Measurements from ENCODE around the gene GREB1.

Gene GREB1
- total RNA-seq: 0.06 to 3.4 (median 0.91) reads per million in 9 experiments

- H3K4me1 Mint-ChIP-seq (ENCODE audit: low read depth in 2 of 2): no peaks in the 10 kb centered on the region
- ATAC-seq (replicated peaks): no peak
- H3K27me3 Mint-ChIP-seq: peaks cover 34 to 61% of the 10 kb centered on the region in 2 donors
- DNase-seq: no peak
- no peaks in the 10 kb centered on the region for H3K36me3 Mint-ChIP-seq (ENCODE audit: insufficient read depth)
- H3K27ac Mint-ChIP-seq: no peak within 1 kb of the TSS
- H3K4me3 Mint-ChIP-seq: no peak within 1 kb of the TSS
- no peaks in the 10 kb centered on the region for H3K9me3 Mint-ChIP-seq
These were observed at the start of gene GREB1 for GRCh38 chr2:11533278-11534070. Gene GREB1, plus strand, starts transcription at chr2:11534045. Its CDS starts 22,570 bp downstream, at chr2:11556615.

- Mint-ChIP-seq H3K27me3 (peaks cover 31 to 62% of the 10 kb centered on the region in 2 donors), H3K9me3 (no peaks in the 10 kb centered on the region), H3K4me3 (no peak overlapping the region), H3K36me3 (ENCODE audit: insufficient read depth) (peaks cover 4% of the 10 kb centered on the region), H3K4me1 (ENCODE audit: low read depth in 2 of 2) (no peaks in the 10 kb centered on the region), H3K27ac (no peak overlapping the region)
- no peak for ATAC-seq (replicated peaks)
- no peak for DNase-seq
These were observed 45.0 kb upstream of the GREB1 start for GRCh38 chr2:11488809-11489208.

- Mint-ChIP-seq H3K9me3 (no peaks in the 10 kb centered on the region), H3K4me1 (ENCODE audit: low read depth in 2 of 2) (no peaks in the 10 kb centered on the region), H3K4me3 (no peak overlapping the region), H3K27ac (no peak overlapping the region), H3K27me3 (peaks cover 20 to 62% of the 10 kb centered on the region in 2 donors), H3K36me3 (ENCODE audit: insufficient read depth) (no peaks in the 10 kb centered on the region)
- ATAC-seq (replicated peaks) (no peak), DNase-seq (no peak)
These were observed 43.7 kb upstream of the GREB1 start for GRCh38 chr2:11490194-11490593.

GRCh38 chr2:11491348-11491933 lies 42.4 kb upstream of the GREB1 start:
- DNase-seq (no peak), ATAC-seq (replicated peaks) (no peak)
- Mint-ChIP-seq H3K36me3 (ENCODE audit: insufficient read depth) (no peaks in the 10 kb centered on the region), H3K27me3 (peaks cover 8 to 52% of the 10 kb centered on the region in 2 donors), H3K4me3 (no peak overlapping the region), H3K27ac (no peak overlapping the region), H3K4me1 (ENCODE audit: low read depth in 2 of 2) (no peaks in the 10 kb centered on the region), H3K9me3 (no peaks in the 10 kb centered on the region)

GRCh38 chr2:11492244-11492643 lies 41.6 kb upstream of the GREB1 start:
- no peak overlapping the region for H3K27ac Mint-ChIP-seq
- ATAC-seq (replicated peaks) (no peak), DNase-seq (no peak)
- no peaks in the 10 kb centered on the region for H3K4me1 Mint-ChIP-seq (ENCODE audit: low read depth in 2 of 2)
- H3K27me3 Mint-ChIP-seq: peaks cover 4 to 47% of the 10 kb centered on the region in 2 donors
- no peaks in the 10 kb centered on the region for H3K36me3 Mint-ChIP-seq (ENCODE audit: insufficient read depth)
- H3K4me3 Mint-ChIP-seq: no peak overlapping the region
- H3K9me3 Mint-ChIP-seq: no peaks in the 10 kb centered on the region

- Mint-ChIP-seq H3K36me3 (ENCODE audit: insufficient read depth) (no peaks in the 10 kb centered on the region), H3K4me1 (ENCODE audit: low read depth in 2 of 2) (no peaks in the 10 kb centered on the region), H3K27me3 (peaks cover 0 to 43% of the 10 kb centered on the region in 2 donors), H3K4me3 (no peak overlapping the region), H3K27ac (no peak overlapping the region), H3K9me3 (no peaks in the 10 kb centered on the region)
- DNase-seq: no peak
- no peak for ATAC-seq (replicated peaks)
These were observed 41.1 kb upstream of the GREB1 start for GRCh38 chr2:11492720-11493119.

- H3K9me3 Mint-ChIP-seq: no peaks in the 10 kb centered on the region
- DNase-seq (no peak), ATAC-seq (replicated peaks) (no peak)
- H3K4me3 Mint-ChIP-seq: no peak overlapping the region
- no peaks in the 10 kb centered on the region for H3K36me3 Mint-ChIP-seq (ENCODE audit: insufficient read depth)
- H3K27ac Mint-ChIP-seq: no peak overlapping the region
- H3K27me3 Mint-ChIP-seq: peaks cover 0 to 38% of the 10 kb centered on the region in 2 donors
- H3K4me1 Mint-ChIP-seq (ENCODE audit: low read depth in 2 of 2): no peaks in the 10 kb centered on the region
These were observed 40.6 kb upstream of the GREB1 start for GRCh38 chr2:11493282-11493681.

- Mint-ChIP-seq H3K4me1 (ENCODE audit: low read depth in 2 of 2) (no peaks in the 10 kb centered on the region), H3K4me3 (no peak overlapping the region), H3K27ac (no peak overlapping the region), H3K36me3 (ENCODE audit: insufficient read depth) (no peaks in the 10 kb centered on the region), H3K9me3 (no peaks in the 10 kb centered on the region), H3K27me3 (peaks cover 0 to 44% of the 10 kb centered on the region in 2 donors)
- DNase-seq (no peak), ATAC-seq (replicated peaks) (no peak)
These were observed 39.5 kb upstream of the GREB1 start for GRCh38 chr2:11494310-11494709.

GRCh38 chr2:11495844-11496681 lies 37.8 kb upstream of the GREB1 start:
- Mint-ChIP-seq H3K36me3 (ENCODE audit: insufficient read depth) (no peaks in the 10 kb centered on the region), H3K4me1 (ENCODE audit: low read depth in 2 of 2) (peaks cover 0 to 6% of the 10 kb centered on the region in 2 donors), H3K4me3 (no peak overlapping the region), H3K27me3 (peaks cover 0 to 53% of the 10 kb centered on the region in 2 donors), H3K27ac (no peak overlapping the region), H3K9me3 (no peaks in the 10 kb centered on the region)
- ATAC-seq (replicated peaks) (no peak), DNase-seq (no peak)

GRCh38 chr2:11498543-11499034 lies 35.3 kb upstream of the GREB1 start:
- Mint-ChIP-seq H3K27me3 (peaks cover 0 to 50% of the 10 kb centered on the region in 2 donors), H3K9me3 (no peaks in the 10 kb centered on the region)

GRCh38 chr2:11499081-11499743 lies 34.6 kb upstream of the GREB1 start:
- ATAC-seq (replicated peaks): no peak
- peaks cover 5 to 44% of the 10 kb centered on the region in 2 donors for H3K27me3 Mint-ChIP-seq
- H3K9me3 Mint-ChIP-seq: no peaks in the 10 kb centered on the region
- peaks cover 3% of the 10 kb centered on the region for H3K36me3 Mint-ChIP-seq (ENCODE audit: insufficient read depth)
- H3K27ac Mint-ChIP-seq: no peak overlapping the region
- peaks cover 0 to 7% of the 10 kb centered on the region in 2 donors for H3K4me1 Mint-ChIP-seq (ENCODE audit: low read depth in 2 of 2)
- no peak for DNase-seq
- H3K4me3 Mint-ChIP-seq: no peak overlapping the region

More at GRCh38 chr2:11498543-11499034, 35.3 kb upstream of the GREB1 start:
- H3K4me3 Mint-ChIP-seq: no peak overlapping the region
- no peak overlapping the region for H3K27ac Mint-ChIP-seq
- no peak for ATAC-seq (replicated peaks)
- H3K36me3 Mint-ChIP-seq (ENCODE audit: insufficient read depth): peaks cover 3% of the 10 kb centered on the region
- DNase-seq: no peak
- H3K4me1 Mint-ChIP-seq (ENCODE audit: low read depth in 2 of 2): peaks cover 0 to 7% of the 10 kb centered on the region in 2 donors

- no peak for DNase-seq
- H3K27ac Mint-ChIP-seq: no peak overlapping the region
- peak overlapping the region in 1 of 2 donors; percentile 45 for H3K4me3 Mint-ChIP-seq
- no peaks in the 10 kb centered on the region for H3K9me3 Mint-ChIP-seq
- peaks cover 3% of the 10 kb centered on the region for H3K36me3 Mint-ChIP-seq (ENCODE audit: insufficient read depth)
- peaks cover 0 to 7% of the 10 kb centered on the region in 2 donors for H3K4me1 Mint-ChIP-seq (ENCODE audit: low read depth in 2 of 2)
- peaks cover 8 to 41% of the 10 kb centered on the region in 2 donors for H3K27me3 Mint-ChIP-seq
- ATAC-seq (replicated peaks): no peak
These were observed 33.0 kb upstream of the GREB1 start for GRCh38 chr2:11500702-11501303.

All from effector memory CD8-positive, alpha-beta T cell (primary cell).